Neural crest cell (in vitro differentiated cells): ENCODE measurements around the gene MAPT. TPM values are rescaled to one million over a fixed set of nuclear protein-coding genes. Genes with fewer than 3 reads are reported as not detected.
A peak's percentile ranks its signal among the peaks of the same experiment; 100 is the strongest.

Experiments used
- DNase-seq: peaks from one replicate; pipeline ENCODE4 v3.0.0; 2021; ENCODE audit warnings: low read depth, mixed read lengths, low spot score
- H3K27ac Mint-ChIP-seq: one replicate; pipeline ENCODE4 v1.8.0; 2021; ENCODE audit warnings: mild to moderate bottlenecking, mixed read lengths; ENCODE audit not compliant: unreplicated experiment
- H3K27me3 Mint-ChIP-seq: 2 replicates; pipeline ENCODE4 v1.8.0; 2021; ENCODE audit warnings: low read depth, mild to moderate bottlenecking, mixed read lengths
- H3K36me3 Mint-ChIP-seq: 2 replicates; pipeline ENCODE4 v1.8.0; 2021; ENCODE audit warnings: low read depth, mild to moderate bottlenecking, mixed read lengths
- H3K4me1 Mint-ChIP-seq: 2 replicates; pipeline ENCODE4 v1.8.0; 2021; ENCODE audit warnings: mixed read lengths
- H3K4me3 Mint-ChIP-seq: one replicate; pipeline ENCODE4 v1.8.0; 2021; ENCODE audit warnings: mild to moderate bottlenecking, mixed read lengths
- H3K9me3 Mint-ChIP-seq: 2 replicates; pipeline ENCODE4 v1.8.0; 2021; ENCODE audit warnings: mixed read lengths
- CTCF ChIP-seq: fragments of 200-600 bp; sonication (generic); conservative IDR thresholded peaks from 2 replicates; pipeline ENCODE4 v1.5.0; 2021; ENCODE audit warnings: antibody characterized with exemption, mild to moderate bottlenecking
- total RNA-seq: library from RNA; stranded (reverse); gene quantifications from 2 replicates; pipeline ENCODE4 v1.2.1, GENCODE V29; 2021

MAPT gene
- total RNA-seq, 1 donor from 2014 or later = 9.5 TPM

- Mint-ChIP-seq H3K27ac (peak overlapping the region; percentile 8), H3K9me3 (peaks cover 4% of the 10 kb centered on the region), H3K4me3 (no peak overlapping the region), H3K4me1 (peaks cover 21% of the 10 kb centered on the region), H3K36me3 (peaks cover 4% of the 10 kb centered on the region), H3K27me3 (peaks cover 8% of the 10 kb centered on the region)
- no peak for DNase-seq
- no peak for TF ChIP-seq CTCF
These were observed 19.8 kb downstream of the MAPT start for GRCh38 chr17:45914047-45914717.

- Mint-ChIP-seq H3K4me3 (no peak overlapping the region), H3K27ac (no peak overlapping the region), H3K36me3 (peaks cover 4% of the 10 kb centered on the region), H3K27me3 (peaks cover 8% of the 10 kb centered on the region), H3K9me3 (peaks cover 4% of the 10 kb centered on the region), H3K4me1 (peaks cover 21% of the 10 kb centered on the region)
- no peak for DNase-seq
- TF ChIP-seq CTCF = no peak
These were observed 20.9 kb downstream of the MAPT start for GRCh38 chr17:45915263-45915662.

GRCh38 chr17:45917081-45917480, 22.7 kb downstream of the MAPT start:
- no peak for TF ChIP-seq CTCF
- Mint-ChIP-seq H3K9me3 (peaks cover 2% of the 10 kb centered on the region), H3K36me3 (peaks cover 2% of the 10 kb centered on the region), H3K4me1 (peaks cover 21% of the 10 kb centered on the region), H3K27me3 (peaks cover 2% of the 10 kb centered on the region), H3K4me3 (no peak overlapping the region), H3K27ac (no peak overlapping the region)
- DNase-seq = no peak

GRCh38 chr17:45918241-45918745, 23.9 kb downstream of the MAPT start:
- H3K36me3 Mint-ChIP-seq = no peaks in the 10 kb centered on the region
- no peak for TF ChIP-seq CTCF
- no peak overlapping the region for H3K4me3 Mint-ChIP-seq
- no peaks in the 10 kb centered on the region for H3K27me3 Mint-ChIP-seq
- no peak for DNase-seq
- peaks cover 21% of the 10 kb centered on the region for H3K4me1 Mint-ChIP-seq
- H3K9me3 Mint-ChIP-seq = no peaks in the 10 kb centered on the region
- H3K27ac Mint-ChIP-seq = no peak overlapping the region

GRCh38 chr17:45919136-45919535, 24.8 kb downstream of the MAPT start:
- Mint-ChIP-seq H3K4me3 (no peak overlapping the region), H3K9me3 (no peaks in the 10 kb centered on the region), H3K36me3 (no peaks in the 10 kb centered on the region), H3K4me1 (peaks cover 16% of the 10 kb centered on the region), H3K27ac (no peak overlapping the region), H3K27me3 (no peaks in the 10 kb centered on the region)
- DNase-seq = no peak
- no peak for TF ChIP-seq CTCF
